NCI-H2029 treated with DMSO at 0.1 percent for 48 hours (cell line): Measurements from ENCODE around the gene FBN2.
A peak's percentile ranks its signal among the peaks of the same experiment; 100 is the strongest.
"Not testable (repeated sequence)": the region's sequence is repeated elsewhere in the genome, so short reads cannot be mapped to it uniquely, and the experiment has no call there.

Source experiments
- DNase-seq: peaks from one replicate; lab custom pipeline; 2025; lab: John Stamatoyannopoulos, UW

Gene FBN2

DNA sequence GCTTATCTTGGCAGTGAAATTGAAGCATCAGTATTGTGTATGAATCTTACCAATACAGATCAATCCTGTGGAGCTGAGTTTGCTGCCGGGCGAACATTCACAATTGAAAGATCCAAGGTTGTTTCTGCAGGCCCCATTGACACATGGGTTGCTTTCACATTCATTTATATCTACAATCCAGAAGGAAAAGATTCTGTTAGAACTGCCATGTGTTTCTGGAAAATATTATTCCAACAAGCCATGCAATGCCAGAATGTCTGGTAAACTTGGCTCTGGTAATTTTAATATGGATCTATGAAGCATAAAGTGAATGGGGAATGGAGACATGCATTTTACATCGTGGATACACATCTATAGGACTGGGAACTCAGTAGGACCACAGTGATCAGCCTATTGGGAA lies 180.8 kb downstream of the FBN2 start:
- DNase-seq = no peak

DNA sequence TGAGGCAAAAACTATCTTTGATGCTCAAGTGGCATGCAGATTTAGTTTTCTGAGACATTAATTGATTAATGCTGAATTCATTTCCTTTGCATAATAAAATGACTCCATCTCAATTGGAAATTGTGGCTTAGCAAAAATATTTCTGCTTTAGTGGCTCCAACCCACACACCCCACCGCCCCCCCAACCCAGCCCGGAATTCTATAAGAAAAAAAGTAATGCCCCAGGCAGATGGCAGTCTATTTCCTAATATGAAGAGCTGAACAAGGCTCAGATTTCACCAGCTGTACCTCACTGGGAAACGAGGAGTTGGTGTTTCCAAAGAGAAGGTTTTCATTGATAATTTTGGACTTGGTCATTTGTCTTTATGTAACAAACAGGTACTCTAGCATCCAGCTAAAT lies 182.1 kb downstream of the FBN2 start:
- DNase-seq = no peak

DNA sequence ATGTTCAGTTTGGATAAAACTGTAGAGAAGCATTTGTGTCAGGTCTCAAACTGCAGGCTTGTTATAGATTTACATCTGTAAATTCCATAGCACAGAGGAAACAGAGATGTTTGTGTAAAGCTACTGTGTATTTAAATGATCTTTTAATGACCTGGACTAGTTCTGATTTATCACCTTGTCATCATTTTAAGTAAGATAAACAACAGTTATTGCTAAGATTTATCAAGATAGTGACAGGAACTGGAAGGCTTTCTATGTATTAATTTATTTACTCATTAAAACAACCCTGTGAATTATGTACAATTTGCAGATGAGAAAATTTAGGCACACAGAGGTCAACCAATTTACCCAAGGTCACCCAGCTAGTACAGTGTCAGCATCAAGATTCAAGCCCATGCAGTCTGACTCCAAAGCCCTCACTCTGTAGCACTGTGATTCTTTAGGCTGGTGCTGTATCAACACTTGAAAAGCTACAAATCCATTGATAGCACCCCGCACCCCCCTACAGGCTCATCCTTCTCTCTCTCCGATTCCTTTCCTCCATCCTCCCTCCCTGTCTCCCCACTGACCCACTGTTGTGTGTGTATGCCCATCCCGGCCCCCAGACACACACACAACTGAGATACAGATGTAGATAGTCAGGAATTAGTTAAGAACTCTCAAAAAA lies 184.5 kb downstream of the FBN2 start:
- no peak for DNase-seq

DNA sequence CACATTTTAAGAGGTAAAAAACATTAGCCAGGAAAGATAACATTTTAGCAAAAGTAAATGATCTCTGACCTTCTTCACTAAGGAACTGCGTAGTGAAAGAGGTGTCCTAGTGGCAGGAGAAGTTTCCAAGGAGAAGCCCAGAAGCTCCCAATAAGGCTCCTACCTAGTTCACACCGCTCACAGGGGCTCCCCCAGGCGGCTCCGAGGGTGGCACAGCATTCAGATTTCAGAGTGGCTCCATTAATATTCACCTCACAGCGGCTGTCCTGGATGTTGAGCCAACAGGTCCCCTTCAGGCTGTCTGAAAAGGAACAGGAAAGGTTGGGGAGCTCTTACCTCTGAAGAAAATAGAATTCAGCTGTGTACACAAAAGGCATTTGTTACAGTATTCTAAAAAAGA lies 187.3 kb downstream of the FBN2 start:
- DNase-seq = no peak

DNA sequence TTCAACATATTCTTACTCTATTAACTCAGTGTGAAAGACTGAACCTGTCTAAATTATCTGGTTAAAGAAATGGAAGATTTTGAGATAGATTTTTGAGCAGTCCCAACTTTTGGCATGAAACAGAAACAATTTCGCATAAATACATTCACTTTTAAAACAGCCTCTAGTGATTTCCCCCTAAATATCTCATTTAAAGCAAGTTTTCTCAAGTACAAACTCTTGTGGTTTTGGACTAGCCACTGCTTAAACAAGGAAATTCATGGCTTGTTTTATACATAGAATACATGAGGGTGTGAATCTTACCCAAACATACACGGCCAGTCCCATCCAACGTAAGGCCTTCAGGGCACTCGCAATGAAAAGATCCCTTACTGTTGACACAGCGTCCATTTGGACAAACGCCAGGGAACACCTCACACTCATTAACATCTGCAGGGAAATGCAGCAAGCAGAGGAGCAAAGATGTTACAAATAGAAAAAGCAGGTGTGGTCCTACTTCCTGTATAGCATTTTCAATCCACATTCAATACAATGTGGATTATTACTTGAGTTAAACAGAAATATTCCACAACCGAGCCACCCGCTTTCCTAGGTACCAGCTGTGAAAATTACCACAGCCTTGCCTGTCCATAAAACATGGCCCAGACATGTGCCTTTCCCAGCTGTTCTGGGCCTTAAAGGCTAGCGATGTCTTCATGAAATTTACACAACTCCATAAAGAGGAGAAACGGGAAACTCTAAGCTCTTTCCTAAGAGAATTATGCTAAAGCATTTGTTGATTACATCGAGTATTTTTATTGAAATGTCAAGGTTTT lies 188.8 kb downstream of the FBN2 start:
- peak; percentile 93 for DNase-seq

DNA sequence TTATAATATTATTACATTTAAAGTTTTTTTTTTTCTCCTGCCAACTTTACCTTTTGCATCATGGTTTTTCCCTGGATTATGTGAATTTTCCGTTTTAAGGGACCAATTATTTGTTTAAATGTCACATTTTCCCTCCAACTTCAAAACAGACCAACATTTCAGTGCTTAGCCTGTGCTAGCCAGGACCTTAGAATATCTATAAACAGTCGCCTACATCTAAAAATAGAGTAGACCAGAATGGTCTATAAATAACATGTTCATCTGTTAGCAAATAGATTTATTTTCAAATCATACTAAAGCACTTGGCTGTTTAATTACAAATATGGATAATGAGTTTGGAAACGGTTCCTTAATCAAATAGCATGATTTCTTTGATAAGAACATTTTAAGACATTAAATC lies 192.0 kb downstream of the FBN2 start:
- no peak for DNase-seq

DNA sequence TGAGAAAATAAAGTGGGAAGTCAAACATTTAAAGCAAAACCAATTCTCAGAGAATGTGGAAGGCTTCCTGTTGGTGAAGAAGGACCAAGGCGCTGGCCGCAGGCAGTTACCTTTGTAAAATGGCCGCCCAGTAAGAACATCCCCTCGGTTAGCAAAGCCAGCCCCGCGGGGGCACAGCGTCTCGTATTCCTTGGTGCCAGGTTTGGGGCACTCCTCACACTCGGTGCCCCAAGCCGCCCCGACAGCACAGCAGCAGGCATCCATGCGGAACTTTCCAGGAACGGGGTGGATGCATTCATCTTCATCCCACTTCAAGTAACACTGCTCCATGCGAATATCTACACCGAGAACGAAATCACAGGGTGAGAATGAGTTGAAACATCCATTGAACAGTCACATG lies 192.8 kb downstream of the FBN2 start:
- DNase-seq = no peak

DNA sequence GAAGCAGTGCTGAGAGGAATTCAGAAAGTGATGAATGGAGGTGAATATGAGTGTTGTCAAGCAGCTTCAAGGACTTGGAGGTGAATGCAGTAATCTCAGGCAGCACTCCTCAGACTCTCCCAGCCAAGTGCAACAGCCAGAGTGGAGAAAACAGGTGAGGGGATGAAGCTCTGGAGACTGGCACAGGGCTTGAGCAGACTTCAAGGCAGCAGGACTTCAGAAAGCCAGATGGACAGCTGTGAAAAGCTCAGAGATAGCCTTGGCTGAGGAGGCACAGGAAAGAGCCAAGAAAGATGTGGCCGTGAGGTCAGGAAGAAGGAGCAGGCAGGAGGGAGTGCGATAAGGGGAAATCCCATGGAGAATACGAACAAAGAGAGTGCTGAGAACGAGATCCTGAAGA lies 194.9 kb downstream of the FBN2 start:
- no peak for DNase-seq

DNA sequence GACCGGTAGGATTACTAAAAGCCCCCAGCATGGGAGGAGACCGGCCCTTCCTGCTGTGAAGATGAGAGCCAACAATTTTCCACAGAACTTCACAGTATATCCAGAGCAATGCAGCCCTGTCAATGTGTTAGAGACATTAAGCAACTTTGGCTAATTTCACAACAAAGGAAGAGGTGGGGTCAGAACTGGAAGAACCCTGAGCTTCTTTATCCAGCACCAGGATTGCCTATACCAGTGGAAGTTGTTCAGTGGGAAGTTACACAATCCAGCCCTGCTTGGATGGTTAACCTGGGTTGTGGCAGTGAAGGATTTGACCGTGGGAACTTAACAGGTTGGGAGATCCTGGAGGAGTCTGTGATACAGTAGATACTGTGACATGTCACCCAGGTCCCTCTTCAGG lies 197.0 kb downstream of the FBN2 start:
- no peak for DNase-seq

DNA sequence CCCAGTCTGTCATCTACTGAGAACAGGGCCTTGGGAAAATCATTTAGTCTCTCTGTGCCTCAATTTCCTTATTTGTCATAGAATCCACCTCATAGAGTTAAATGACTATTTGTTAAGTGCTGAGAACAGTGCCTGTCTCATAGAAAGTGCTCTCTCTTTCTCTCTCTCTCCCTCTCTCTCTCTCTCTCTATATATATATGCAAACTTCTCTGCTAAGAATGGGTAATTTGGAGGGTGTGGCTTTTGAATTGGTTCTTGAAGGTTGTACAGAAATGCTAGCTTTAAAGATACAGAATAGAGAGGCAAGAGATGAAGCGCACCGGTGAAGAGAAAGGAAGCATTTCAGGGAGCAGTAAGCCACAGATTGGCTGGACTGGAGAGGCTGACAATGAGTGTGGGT lies 197.4 kb downstream of the FBN2 start:
- no peak for DNase-seq

DNA sequence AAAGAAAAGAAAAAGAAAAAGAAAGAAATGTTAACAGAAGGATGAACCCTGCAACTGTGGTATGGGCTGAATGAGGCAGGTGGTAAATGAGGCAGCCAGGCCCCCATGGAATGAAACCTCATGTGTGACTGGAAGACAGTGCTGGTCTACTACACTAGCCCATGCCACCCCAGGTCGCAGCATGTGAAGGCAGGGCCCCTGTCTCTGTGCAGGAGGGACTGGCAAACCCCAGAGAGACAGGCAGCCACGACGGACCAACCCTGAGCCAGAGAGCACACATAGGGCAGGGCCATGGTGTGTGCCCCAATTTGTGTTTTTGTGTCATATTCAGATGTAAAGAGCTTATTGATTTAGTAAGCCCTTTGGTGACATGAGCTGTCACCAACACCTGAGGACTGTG lies 198.5 kb downstream of the FBN2 start:
- DNase-seq = no peak

DNA sequence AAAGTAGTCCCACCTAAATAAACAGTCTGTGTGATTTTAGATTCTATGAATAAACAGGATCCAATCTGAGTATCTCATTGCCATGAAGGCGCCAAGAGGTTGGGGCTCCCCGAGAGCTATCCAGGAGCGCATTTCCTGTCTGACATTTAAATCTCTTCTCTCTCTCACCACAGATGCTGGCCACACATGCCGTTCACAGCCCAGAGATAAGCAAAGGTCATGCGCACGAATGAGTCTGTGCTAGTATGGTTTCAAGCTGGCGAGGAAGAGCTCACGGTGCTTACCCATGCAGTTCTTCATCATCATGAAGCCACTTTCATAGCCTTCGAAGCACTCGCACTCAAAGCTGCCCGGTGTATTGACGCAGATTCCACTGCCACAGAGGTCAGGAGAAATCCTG lies 199.4 kb downstream of the FBN2 start:
- no peak for DNase-seq

DNA sequence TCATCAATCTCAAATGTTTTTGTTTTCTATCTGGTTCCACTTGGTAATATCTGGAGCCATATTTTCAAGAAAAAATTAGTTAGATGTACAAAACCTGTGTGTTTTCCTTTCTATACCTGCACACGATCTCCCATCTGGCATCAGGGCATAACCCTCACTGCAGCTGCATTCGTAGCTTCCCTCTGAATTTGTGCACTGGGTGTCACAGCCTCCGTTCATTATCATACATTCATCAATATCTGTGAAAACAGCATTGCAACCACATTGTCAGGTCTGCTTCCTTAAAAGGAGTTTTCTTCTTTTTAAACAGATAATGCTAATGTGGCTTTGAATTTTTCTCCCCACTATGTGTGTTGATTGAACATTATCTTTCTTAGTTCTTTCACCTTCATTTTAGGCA lies 202.7 kb downstream of the FBN2 start:
- no peak for DNase-seq

DNA sequence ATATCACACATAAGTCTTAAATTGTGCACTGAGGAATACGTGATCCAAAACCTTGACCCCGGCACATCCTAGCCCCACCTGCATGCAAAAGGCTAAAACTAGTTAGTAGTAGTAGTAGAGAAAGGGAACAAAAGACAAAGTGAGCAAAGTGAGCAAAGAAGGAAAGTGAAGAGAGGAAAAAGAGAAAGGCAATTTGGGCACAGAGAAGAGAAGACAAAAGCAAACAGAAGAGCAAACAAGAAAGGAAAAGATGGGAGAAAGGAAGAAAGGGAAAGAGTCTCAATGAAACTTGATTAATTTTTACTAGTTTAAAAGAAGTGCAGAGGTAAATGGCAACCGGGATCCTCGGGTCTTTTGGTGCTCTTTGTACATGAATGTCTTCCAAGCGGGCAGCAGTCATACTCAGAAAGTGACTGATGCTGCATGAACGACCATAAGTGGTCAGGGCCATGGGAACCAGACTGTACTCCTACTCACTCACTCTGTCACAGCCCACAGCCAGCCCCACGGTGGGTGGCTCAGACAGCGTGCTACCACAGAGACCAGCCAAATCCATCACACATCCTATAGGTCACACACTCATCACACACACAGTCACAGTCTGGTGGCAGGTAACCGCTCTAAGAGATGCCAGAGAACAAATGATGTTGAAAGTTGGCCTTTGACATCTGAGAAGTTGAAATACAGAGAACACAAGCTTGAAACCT lies 203.9 kb downstream of the FBN2 start:
- no peak for DNase-seq

DNA sequence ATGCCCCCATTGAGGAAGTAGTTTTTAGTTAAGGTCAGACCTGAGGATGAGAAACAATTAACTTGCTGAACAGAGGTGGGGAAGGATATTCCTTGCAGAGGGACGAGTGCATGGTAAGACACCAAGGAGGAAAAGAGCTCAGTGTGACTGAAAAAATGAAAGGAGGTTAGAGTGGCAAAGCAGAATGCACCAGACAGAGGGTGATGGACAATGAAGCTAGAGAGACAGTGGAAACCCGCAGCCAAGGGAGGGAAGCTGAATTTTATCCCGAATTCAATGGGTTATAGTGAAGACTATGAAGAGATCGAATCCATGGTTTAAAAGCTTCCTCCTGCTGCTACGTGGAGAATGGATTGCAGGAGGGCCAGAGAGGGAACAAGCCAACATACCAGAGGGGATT lies 206.8 kb downstream of the FBN2 start:
- DNase-seq = no peak

DNA sequence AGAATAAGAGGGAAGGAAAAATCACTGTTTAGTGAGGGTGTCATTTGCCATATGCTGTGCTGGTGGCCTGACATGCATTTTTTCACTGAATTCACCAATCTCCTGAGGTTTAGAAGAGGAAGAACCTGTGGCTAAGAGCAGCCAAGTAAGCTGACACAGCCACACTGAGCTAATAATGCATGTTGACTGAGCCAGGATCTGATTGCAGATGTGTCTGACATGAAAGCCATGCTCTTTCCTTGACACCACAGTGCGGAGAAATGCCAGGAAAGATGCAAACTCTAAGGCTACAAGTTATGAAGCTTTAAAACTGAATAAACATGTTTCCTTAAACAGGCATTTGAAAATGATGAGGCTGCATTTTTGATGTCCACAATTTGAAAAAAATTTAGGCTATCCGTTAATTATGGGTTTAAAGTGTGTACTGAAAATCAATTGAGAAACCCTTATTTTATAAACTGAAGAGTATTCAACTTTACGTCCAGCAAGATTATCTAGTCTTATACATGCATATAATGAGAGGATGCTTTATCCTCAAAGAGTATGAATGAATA lies 208.6 kb downstream of the FBN2 start:
- DNase-seq = no peak

DNA sequence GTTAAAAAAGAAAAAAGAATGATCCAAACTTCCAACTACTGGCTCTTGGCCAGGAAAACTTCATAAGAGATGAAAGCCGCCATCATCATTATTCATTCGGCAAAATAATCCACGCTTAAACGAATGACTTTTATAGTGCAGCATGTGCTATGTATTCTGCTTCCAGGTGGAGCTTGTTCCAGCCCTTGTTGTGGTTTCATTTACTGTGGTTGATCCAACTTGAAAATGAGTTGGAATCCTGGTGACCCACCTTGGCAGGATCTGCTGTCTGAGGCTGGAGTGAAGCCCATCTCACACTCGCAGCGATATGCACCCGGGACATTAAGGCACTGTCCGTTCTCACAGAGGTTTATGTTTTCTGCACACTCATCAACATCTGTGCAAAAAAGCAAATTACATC lies 209.6 kb downstream of the FBN2 start:
- no peak for DNase-seq

DNA sequence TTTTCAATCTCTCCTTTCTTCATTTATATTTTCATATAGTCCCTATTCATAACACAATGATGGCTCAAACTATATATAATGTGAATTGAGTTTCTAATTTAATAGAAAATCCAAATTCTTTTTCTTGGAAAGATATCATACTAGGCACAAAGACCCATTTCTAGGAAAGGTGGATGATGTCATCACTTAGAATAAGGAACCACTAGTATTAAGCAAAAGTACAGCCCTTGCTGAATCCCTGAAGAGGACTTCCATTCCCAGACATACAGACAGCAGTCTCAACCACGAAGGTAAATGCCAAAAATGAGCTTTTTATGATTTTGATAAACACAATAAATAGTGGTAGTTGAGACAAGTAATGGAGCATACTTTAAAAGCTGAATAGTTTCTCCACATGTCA lies 210.0 kb downstream of the FBN2 start:
- no peak for DNase-seq

DNA sequence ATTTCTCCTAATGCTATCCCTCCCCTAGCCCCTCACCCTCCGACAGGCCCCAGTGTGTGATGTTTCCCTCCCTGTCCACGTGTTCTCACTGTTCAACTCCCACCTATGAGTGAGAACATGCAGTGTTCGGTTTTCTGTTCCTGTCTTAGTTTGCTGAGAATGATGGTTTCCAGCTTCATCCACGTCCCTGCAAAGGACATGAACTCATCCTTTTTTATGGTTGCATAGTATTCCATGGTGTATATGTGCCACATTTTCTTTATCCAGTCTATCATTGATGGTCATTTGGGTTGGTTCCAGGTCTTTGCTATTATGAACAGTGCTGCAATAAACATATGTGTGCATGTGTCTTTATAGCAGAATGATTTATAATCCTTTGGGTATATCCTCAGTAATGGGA lies 216.6 kb downstream of the FBN2 start:
- DNase-seq = not testable (repeated sequence)

DNA sequence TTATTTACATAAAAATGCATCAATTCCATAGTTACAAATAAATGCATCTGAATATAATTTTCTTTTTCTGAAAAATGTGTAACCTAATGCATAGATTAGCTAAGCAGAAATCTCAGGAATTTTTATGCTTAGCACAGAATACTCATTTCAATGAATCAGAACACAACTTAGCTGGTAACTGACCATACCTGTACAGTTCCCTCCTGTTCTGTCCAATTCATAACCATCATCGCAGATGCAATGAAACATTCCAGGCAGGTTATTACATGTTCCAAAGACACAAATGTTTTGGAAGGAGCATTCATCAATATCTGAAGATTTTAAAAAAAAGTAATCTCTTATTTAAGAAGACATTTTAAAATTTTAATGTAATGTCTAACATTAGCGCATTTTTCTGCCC lies 219.4 kb downstream of the FBN2 start:
- DNase-seq = no peak

DNA sequence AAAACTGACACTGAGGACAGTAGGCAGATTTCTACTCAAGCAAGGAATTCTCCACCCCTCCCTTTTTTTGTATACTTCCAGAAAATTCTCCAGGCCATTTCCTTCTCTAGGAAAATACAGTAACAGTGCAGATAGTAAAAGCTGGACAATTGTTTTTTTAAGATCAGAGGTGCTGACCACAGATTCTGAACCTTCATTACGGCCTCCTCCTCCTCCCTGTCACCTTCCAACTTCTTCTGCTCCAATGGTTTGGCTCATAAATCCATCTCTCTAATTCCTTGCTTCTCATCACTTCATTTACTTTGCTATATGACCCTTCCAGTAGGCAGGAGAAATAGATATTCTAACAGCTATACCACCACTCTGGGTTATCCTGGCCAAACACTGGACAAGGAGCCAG lies 220.6 kb downstream of the FBN2 start:
- DNase-seq = no peak

DNA sequence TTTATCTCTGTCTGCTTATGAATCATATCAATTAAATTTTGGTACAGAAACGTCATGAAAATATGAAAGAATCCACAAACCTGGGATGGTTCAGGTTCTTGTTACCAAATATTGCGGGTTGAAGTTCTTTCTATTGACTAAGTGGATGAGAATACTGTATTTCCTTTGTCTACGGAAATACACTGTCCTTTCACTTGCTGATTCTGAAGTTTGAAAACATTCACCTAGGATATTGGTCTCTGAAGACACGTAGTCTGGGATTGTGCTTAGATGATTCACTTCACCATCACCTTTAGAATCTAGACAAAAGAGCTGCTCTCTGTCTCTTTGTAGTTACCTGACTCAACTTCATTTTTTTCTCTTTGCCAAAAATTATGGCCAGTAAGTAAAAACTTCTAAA lies 222.4 kb downstream of the FBN2 start:
- no peak for DNase-seq

DNA sequence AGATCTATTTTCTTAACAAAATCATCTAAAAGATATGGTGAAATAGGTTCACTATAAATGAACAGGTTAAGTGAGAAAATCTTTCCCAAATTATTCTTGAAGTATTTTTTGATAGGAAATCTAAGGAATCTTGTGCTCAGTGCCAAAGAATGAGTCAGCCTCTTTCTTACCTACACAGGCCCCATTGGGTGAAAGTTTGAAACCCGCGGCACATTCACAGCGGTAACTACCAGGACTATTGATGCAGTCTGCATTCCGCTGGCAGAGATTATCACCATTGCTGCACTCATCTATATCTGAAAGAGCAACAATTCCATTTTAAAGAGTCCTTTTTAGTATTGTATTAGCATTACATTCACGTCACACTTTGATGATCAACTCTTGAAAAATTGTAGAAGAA lies 232.7 kb downstream of the FBN2 start:
- DNase-seq = no peak
